GM10266 (cell line): ENCODE data around the gene SNX32.
"Not testable (repeated sequence)": the region's sequence is repeated elsewhere in the genome, so short reads cannot be mapped to it uniquely, and the experiment has no call there.

Source experiments
- DNase-seq: peaks from one replicate; pipeline ENCODE4 v3.0.0; 2012; ENCODE audit errors: extremely low spot score
- TF ChIP-seq, protein P1 (sequence below): IDR thresholded peaks from 2 replicates; pipeline ENCODE4 v1.5.1; 2012; ENCODE audit warnings: mild to moderate bottlenecking, low read depth; ENCODE audit not compliant: control insufficient read depth, insufficient read depth; ENCODE audit errors: missing control alignments

The SNX32 gene

GRCh38 chr11:65843811-65844210 lies 10.0 kb downstream of the SNX32 start:
- TF ChIP-seq, protein P1, sequence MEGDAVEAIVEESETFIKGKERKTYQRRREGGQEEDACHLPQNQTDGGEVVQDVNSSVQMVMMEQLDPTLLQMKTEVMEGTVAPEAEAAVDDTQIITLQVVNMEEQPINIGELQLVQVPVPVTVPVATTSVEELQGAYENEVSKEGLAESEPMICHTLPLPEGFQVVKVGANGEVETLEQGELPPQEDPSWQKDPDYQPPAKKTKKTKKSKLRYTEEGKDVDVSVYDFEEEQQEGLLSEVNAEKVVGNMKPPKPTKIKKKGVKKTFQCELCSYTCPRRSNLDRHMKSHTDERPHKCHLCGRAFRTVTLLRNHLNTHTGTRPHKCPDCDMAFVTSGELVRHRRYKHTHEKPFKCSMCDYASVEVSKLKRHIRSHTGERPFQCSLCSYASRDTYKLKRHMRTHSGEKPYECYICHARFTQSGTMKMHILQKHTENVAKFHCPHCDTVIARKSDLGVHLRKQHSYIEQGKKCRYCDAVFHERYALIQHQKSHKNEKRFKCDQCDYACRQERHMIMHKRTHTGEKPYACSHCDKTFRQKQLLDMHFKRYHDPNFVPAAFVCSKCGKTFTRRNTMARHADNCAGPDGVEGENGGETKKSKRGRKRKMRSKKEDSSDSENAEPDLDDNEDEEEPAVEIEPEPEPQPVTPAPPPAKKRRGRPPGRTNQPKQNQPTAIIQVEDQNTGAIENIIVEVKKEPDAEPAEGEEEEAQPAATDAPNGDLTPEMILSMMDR: no peak
- DNase-seq: no peak

- no peak for DNase-seq
- TF ChIP-seq, protein P1: no peak
Observed at GRCh38 chr11:65844231-65844872, 10.6 kb downstream of the SNX32 start.

DNA sequence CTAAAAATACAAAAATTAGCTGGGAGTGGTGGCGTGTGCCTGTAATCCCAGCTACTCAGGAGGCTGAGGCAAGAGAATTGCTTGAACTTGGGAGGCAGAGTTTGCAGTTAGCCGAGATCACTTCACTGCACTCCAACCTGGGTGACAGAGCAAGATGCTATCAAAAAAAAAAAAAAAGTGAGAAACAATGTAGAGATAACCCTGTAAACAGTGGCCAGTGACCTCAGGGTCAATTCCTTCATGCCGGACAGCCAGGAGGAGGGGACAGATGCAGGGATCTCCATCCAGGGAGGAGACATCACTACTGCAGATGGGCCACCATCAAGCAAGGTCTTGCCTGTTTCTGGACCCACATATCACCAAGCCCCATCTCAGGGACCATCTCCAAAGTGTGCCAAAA lies 14.0 kb downstream of the SNX32 start:
- TF ChIP-seq, protein P1: no peak
- DNase-seq: no peak

DNA sequence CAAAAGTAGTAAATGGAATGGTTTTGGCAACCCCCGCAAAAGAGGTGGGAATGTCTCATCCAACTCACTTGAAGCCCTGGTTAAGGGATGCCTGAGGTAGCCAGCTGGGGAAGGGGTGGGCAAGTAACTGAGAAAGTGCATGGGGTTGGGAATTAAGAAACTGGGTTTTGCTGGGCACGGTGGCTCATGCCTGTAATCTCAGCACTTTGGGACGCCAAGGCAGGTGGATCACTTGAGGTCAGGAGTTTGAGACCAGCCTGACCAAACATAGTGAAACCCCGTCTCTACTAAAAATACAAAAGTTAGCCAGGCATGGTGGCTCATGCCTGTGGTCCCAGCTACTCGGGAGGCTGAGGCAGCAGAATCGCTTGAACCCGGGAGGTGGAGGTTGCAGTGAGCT lies 14.9 kb downstream of the SNX32 start:
- not testable (repeated sequence) for DNase-seq

GRCh38 chr11:65849366-65849765 lies 15.6 kb downstream of the SNX32 start:
- no peak for DNase-seq

GRCh38 chr11:65849771-65850216 lies 16.0 kb downstream of the SNX32 start:
- TF ChIP-seq, protein P1: no peak
- DNase-seq: no peak

More at GRCh38 chr11:65849366-65849765, 15.6 kb downstream of the SNX32 start:
- TF ChIP-seq, protein P1: no peak

DNA sequence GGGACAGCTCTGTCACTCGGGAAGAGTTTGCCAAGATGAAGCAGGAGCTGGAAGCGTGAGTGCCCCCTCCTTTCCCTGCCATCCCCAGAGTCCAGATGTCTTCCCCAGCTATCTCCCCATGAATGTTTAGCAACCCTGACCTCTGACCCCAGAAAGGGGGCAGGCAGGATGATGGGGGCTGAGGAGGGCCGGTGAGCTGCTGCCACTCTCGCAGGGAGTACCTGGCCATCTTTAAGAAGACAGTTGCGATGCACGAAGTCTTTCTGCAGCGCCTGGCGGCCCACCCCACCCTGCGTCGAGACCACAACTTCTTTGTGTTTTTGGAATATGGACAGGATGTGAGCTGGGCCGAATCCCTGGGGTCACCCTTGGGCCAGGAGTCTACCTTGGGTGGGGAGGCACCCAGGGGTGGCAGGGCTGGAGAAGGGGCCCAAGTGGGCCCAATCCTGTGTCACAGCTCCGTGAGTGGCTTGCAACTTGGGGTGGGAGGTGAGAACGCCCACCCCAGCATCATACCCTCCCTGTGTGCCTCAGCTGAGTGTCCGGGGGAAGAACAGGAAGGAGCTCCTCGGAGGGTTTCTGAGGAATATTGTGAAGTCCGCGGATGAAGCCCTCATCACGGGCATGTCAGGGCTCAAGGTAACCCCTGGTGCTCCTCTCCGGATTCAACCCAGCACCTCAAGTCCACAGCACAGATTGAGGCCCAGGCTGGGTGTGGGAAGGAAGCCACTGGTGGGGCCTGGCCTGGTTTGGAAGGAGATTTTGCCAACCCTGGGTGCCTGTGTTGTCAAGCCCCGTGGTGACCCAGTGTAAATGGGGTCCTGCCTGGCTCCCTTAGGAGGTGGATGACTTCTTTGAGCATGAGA lies 16.7 kb downstream of the SNX32 start:
- no peak for DNase-seq
- TF ChIP-seq, protein P1: no peak
